ENCODE results near the gene ZEB2. TPM values are rescaled to one million over a fixed set of nuclear protein-coding genes. Genes with fewer than 3 reads are reported as not detected.

Gene ZEB2
- total RNA-seq, 1 donor from 2014 or later = 0.26 TPM

- no peak for TF ChIP-seq CTCF (IDR thresholded peaks at IDR 0.05; ENCODE audit: insufficient read depth, low read length, severe bottlenecking)
- no peak overlapping the region for H3K4me3 ChIP-seq (ENCODE audit: low read depth, low read length)
- DNase-seq (ENCODE audit: low read depth) (no peak), FAIRE-seq (no peak)
- H3K27me3 ChIP-seq (ENCODE audit: control insufficient read depth, insufficient read depth, low read length) = no peaks in the 10 kb centered on the region
- no peaks in the 10 kb centered on the region for H3K36me3 ChIP-seq (ENCODE audit: control insufficient read depth, insufficient read depth, low read length)
Observed at GRCh38 chr2:144467502-144468137, 52.3 kb downstream of the ZEB2 start.

GRCh38 chr2:144466637-144467036, 53.3 kb downstream of the ZEB2 start:
- no peaks in the 10 kb centered on the region for H3K27me3 ChIP-seq (ENCODE audit: control insufficient read depth, insufficient read depth, low read length)
- no peaks in the 10 kb centered on the region for H3K36me3 ChIP-seq (ENCODE audit: control insufficient read depth, insufficient read depth, low read length)
- no peak overlapping the region for H3K4me3 ChIP-seq (ENCODE audit: low read depth, low read length)
- FAIRE-seq = no peak
- TF ChIP-seq CTCF (IDR thresholded peaks at IDR 0.05; ENCODE audit: insufficient read depth, low read length, severe bottlenecking) = no peak
- DNase-seq (ENCODE audit: low read depth) = no peak

- no peaks in the 10 kb centered on the region for H3K27me3 ChIP-seq (ENCODE audit: control insufficient read depth, insufficient read depth, low read length)
- FAIRE-seq = no peak
Observed at GRCh38 chr2:144465749-144466148, 54.2 kb downstream of the ZEB2 start.

GRCh38 chr2:144464730-144465129, 55.2 kb downstream of the ZEB2 start:
- no peak for TF ChIP-seq CTCF (IDR thresholded peaks at IDR 0.05; ENCODE audit: insufficient read depth, low read length, severe bottlenecking)
- no peaks in the 10 kb centered on the region for H3K36me3 ChIP-seq (ENCODE audit: control insufficient read depth, insufficient read depth, low read length)
- DNase-seq (ENCODE audit: low read depth) (no peak), FAIRE-seq (no peak)
- H3K4me3 ChIP-seq (ENCODE audit: low read depth, low read length) = no peak overlapping the region
- H3K27me3 ChIP-seq (ENCODE audit: control insufficient read depth, insufficient read depth, low read length) = no peaks in the 10 kb centered on the region

More at GRCh38 chr2:144465749-144466148, 54.2 kb downstream of the ZEB2 start:
- Histone ChIP-seq H3K36me3 (ENCODE audit: control insufficient read depth, insufficient read depth, low read length) (no peaks in the 10 kb centered on the region), H3K4me3 (ENCODE audit: low read depth, low read length) (no peak overlapping the region)
- TF ChIP-seq CTCF (IDR thresholded peaks at IDR 0.05; ENCODE audit: insufficient read depth, low read length, severe bottlenecking) = no peak
- DNase-seq (ENCODE audit: low read depth) = no peak

GRCh38 chr2:144463266-144463665, 56.7 kb downstream of the ZEB2 start:
- H3K27me3 ChIP-seq (ENCODE audit: control insufficient read depth, insufficient read depth, low read length) = no peaks in the 10 kb centered on the region
- H3K4me3 ChIP-seq (ENCODE audit: low read depth, low read length) = no peak overlapping the region
- H3K36me3 ChIP-seq (ENCODE audit: control insufficient read depth, insufficient read depth, low read length) = no peaks in the 10 kb centered on the region
- no peak for TF ChIP-seq CTCF (IDR thresholded peaks at IDR 0.05; ENCODE audit: insufficient read depth, low read length, severe bottlenecking)
- DNase-seq (ENCODE audit: low read depth) (no peak), FAIRE-seq (no peak)

- no peaks in the 10 kb centered on the region for H3K36me3 ChIP-seq (ENCODE audit: control insufficient read depth, insufficient read depth, low read length)
- DNase-seq (ENCODE audit: low read depth) = no peak
- FAIRE-seq = no peak
Observed at GRCh38 chr2:144462266-144462665, 57.7 kb downstream of the ZEB2 start.

More at GRCh38 chr2:144462266-144462665, 57.7 kb downstream of the ZEB2 start:
- H3K27me3 ChIP-seq (ENCODE audit: control insufficient read depth, insufficient read depth, low read length) = no peaks in the 10 kb centered on the region
- no peak for TF ChIP-seq CTCF (IDR thresholded peaks at IDR 0.05; ENCODE audit: insufficient read depth, low read length, severe bottlenecking)
- no peak overlapping the region for H3K4me3 ChIP-seq (ENCODE audit: low read depth, low read length)

Data from bronchial epithelial cell (primary cell).